ENCODE measurements around the gene LARGE1. TPM values are rescaled to one million over a fixed set of nuclear protein-coding genes. Genes with fewer than 3 reads are reported as not detected.

The LARGE1 gene
- total and polyA plus RNA-seq, 9 of the 15 experiments (the other 6 are each of a cell fraction or from before 2014, with no cell fraction given), result 0.01 to 0.66 (median 0.14) TPM; not detected in 2

GRCh38 chr22:33589297-33589696 is 331.0 kb downstream of the LARGE1 start:
- Histone ChIP-seq H3K4me2 (ENCODE audit: insufficient read depth, low read length) (no peak overlapping the region), H3K27me3 (ENCODE audit: control insufficient read depth in 2 of 2, insufficient read depth in 2 of 2, low read length in 2 of 2) (no peaks in the 10 kb centered on the region), H3K4me1 (replicated peaks in 1 of 2; ENCODE audit: control insufficient read depth in 2 of 2, insufficient read depth in 2 of 2, low read length in 2 of 2) (no peaks in the 10 kb centered on the region), H4K20me1 (replicated peaks; ENCODE audit: control insufficient read depth, insufficient read depth, low read length) (no peaks in the 10 kb centered on the region), H3K9ac (ENCODE audit: insufficient read depth in 1 of 2, low read depth in 2 of 2, low read length in 2 of 2) (no peak overlapping the region), H3K9me3 (replicated peaks; ENCODE audit: control insufficient read depth, insufficient read depth, low read depth, low read length) (no peaks in the 10 kb centered on the region), H3K79me2 (ENCODE audit: control insufficient read depth, insufficient read depth, low read length) (no peaks in the 10 kb centered on the region), H3K27ac (ENCODE audit: extremely low read depth, low read depth, low read length) (no peak overlapping the region), H2AFZ (ENCODE audit: low read depth, low read length) (no peak overlapping the region), H3K4me3 (no peak overlapping the region), H3K36me3 (ENCODE audit: control insufficient read depth, insufficient read depth, low read length) (no peaks in the 10 kb centered on the region), H3K9me1 (ENCODE audit: control insufficient read depth, insufficient read depth, low read length) (no peaks in the 10 kb centered on the region)
- CTCF ChIA-PET (ENCODE audit: low intra/inter-chr PET ratio), result no interaction called here
- DNase-seq (ENCODE audit: extremely low read depth in 1 of 4, low spot score in 3 of 4), result no peak
- no peak for TF ChIP-seq FOXJ3 (CRISPR knock-in tag; IDR thresholded peaks at IDR 0.05)
- no TSS peak for BruUV-seq (replicated peaks)
- POLR2A ChIA-PET, result no interaction called here
- intact Hi-C loops (cut with micrococcal nuclease), result no loop called here
- FAIRE-seq, result no peak
- no peak for ATAC-seq
- in situ Hi-C loops (cut with MboI), result no loop called here

- no peak overlapping the region for H3K4me2 ChIP-seq (ENCODE audit: insufficient read depth, low read length)
- H3K9me1 ChIP-seq (ENCODE audit: control insufficient read depth, insufficient read depth, low read length), result no peaks in the 10 kb centered on the region
- H2AFZ ChIP-seq (ENCODE audit: low read depth, low read length), result no peak overlapping the region
- TF ChIP-seq ILK (tag; IDR thresholded peaks at IDR 0.05; ENCODE audit: borderline replicate concordance, low read depth) (no peak), ATF1 (CRISPR knock-in tag; IDR thresholded peaks at IDR 0.05) (no peak), ATF1 (tag; IDR thresholded peaks at IDR 0.05) (no peak), MECOM (CRISPR knock-in tag; IDR thresholded peaks at IDR 0.05) (no peak), ZNF282 (CRISPR knock-in tag; IDR thresholded peaks at IDR 0.05) (no peak), LARP7 (IDR thresholded peaks at IDR 0.05) (no peak), ARNT (IDR thresholded peaks at IDR 0.05) (no peak), RFX7 (CRISPR knock-in tag; IDR thresholded peaks at IDR 0.05) (no peak), ZNF316 (IDR thresholded peaks at IDR 0.05) (no peak), GTF2A2 (tag; IDR thresholded peaks at IDR 0.05) (no peak), PML (IDR thresholded peaks at IDR 0.05; ENCODE audit: low read length) (no peak), ZNF778 (CRISPR knock-in tag; IDR thresholded peaks at IDR 0.05) (no peak), MIER1 (IDR thresholded peaks at IDR 0.05; ENCODE audit: low read depth) (no peak), NFIX (CRISPR knock-in tag; IDR thresholded peaks at IDR 0.05; ENCODE audit: low read depth) (no peak), ESRRB (CRISPR knock-in tag; IDR thresholded peaks at IDR 0.05; ENCODE audit: borderline replicate concordance) (no peak)
- H3K79me2 ChIP-seq (ENCODE audit: control insufficient read depth, insufficient read depth, low read length), result no peaks in the 10 kb centered on the region
- H3K27ac ChIP-seq (ENCODE audit: extremely low read depth, low read depth, low read length), result no peak overlapping the region
- intact Hi-C loops (cut with micrococcal nuclease) (no loop called here), in situ Hi-C loops (cut with MboI) (no loop called here)
- FAIRE-seq (no peak), DNase-seq (ENCODE audit: extremely low read depth in 1 of 4, low spot score in 3 of 4) (no peak), ATAC-seq (no peak)
- 4% methylated on average over 2 of the region's 2 CpGs for WGBS (ENCODE audit: insufficient coverage, low coverage, missing lambda C conversion rate)
- no peaks in the 10 kb centered on the region for H3K4me1 ChIP-seq (replicated peaks in 1 of 2; ENCODE audit: control insufficient read depth in 2 of 2, insufficient read depth in 2 of 2, low read length in 2 of 2)
- H3K9ac ChIP-seq (ENCODE audit: insufficient read depth in 1 of 2, low read depth in 2 of 2, low read length in 2 of 2), result no peak overlapping the region
- H4K20me1 ChIP-seq (replicated peaks; ENCODE audit: control insufficient read depth, insufficient read depth, low read length), result no peaks in the 10 kb centered on the region
- CTCF ChIA-PET (ENCODE audit: low intra/inter-chr PET ratio), result no interaction called here
- no peaks in the 10 kb centered on the region for H3K9me3 ChIP-seq (replicated peaks; ENCODE audit: control insufficient read depth, insufficient read depth, low read depth, low read length)
- no TSS peak for BruUV-seq (replicated peaks)
- H3K27me3 ChIP-seq (ENCODE audit: control insufficient read depth in 2 of 2, insufficient read depth in 2 of 2, low read length in 2 of 2), result no peaks in the 10 kb centered on the region
- POLR2A ChIA-PET, result no interaction called here
- H3K4me3 ChIP-seq, result no peak overlapping the region
- H3K36me3 ChIP-seq (ENCODE audit: control insufficient read depth, insufficient read depth, low read length), result no peaks in the 10 kb centered on the region
These were observed 331.4 kb downstream of the LARGE1 start for GRCh38 chr22:33588860-33589259.

Data from K562 (cell line).